Activated naive CD4-positive, alpha-beta T cell treated with anti-CD3 and anti-CD28 coated beads, Interleukin-2, amount 10 ng/mL, durations not matched to agents 7 days and 5 days (primary cell): ENCODE data around the gene ZNF138.
A peak's percentile ranks its signal among the peaks of the same experiment; 100 is the strongest.
"Not testable (repeated sequence)": the region's sequence is repeated elsewhere in the genome, so short reads cannot be mapped to it uniquely, and the experiment has no call there.

Experiments used
- CTCF ChIA-PET: fragments of 350-600 bp; sonication (Branson Sonifier 250); formaldehyde crosslinking; loops from one replicate; lab custom pipeline; 2021; ENCODE audit warnings: antibody characterized with exemption; lab: Charles Lee
- DNase-seq: peaks from one replicate; pipeline ENCODE4 v3.0.0-alpha.2; 2020
- H3K27ac Mint-ChIP-seq: one replicate; pipeline ENCODE4 v1.8.0; 2021; ENCODE audit warnings: mild to moderate bottlenecking, moderate library complexity, mixed read lengths
- H3K27me3 Mint-ChIP-seq: one replicate; pipeline ENCODE4 v1.8.0; 2021; ENCODE audit warnings: mild to moderate bottlenecking, mixed read lengths
- H3K36me3 Mint-ChIP-seq: one replicate; pipeline ENCODE4 v1.8.0; 2021; ENCODE audit warnings: mixed read lengths
- H3K4me1 Mint-ChIP-seq: one replicate; pipeline ENCODE4 v1.8.0; 2021; ENCODE audit warnings: mixed read lengths
- H3K4me3 Mint-ChIP-seq: one replicate; pipeline ENCODE4 v1.8.0; 2021; ENCODE audit warnings: mild to moderate bottlenecking, moderate library complexity, mixed read lengths
- H3K9me3 Mint-ChIP-seq: one replicate; pipeline ENCODE4 v1.8.0; 2021; ENCODE audit warnings: mixed read lengths

The ZNF138 gene

DNA sequence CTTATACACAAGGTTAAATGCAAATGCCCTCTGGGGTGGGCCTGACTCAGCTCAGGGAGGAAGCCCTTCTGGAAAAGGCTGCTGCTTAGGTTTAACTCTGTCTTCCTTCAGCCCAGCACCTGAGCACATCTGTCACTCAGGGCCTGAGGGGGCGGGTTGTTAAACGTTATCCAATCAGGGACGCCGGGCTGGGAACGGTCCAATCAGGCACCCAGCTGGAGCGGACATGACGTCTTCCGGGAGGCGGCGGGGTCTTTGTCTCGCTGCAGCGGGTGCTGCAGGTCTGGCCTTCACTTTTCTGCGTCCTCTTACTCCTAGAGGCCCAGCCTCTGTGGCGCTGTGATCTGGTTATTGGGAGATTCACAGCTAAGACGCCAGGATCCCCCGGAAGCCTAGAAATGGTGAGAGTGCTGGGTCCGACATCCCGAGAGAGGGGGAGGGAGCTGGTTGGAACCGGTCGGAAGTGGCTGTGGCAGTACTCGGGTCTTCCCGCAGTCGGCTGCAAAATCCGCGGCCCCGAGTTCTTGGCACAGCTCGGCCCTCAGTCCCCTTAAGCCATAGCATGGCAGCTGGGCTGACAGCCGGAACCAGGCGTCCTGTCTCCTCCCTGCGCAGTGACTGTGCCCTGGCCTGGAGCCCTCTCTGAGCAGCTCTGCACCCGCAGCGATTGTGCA lies at the start of gene ZNF138:
ZNF138 (plus strand) TSS at position 258 of the 674 bp plus-strand sequence; CDS start at position 399, 141 bp downstream.
- peak within 1 kb of the TSS; percentile 99 for H3K27ac Mint-ChIP-seq
- H3K27me3 Mint-ChIP-seq = no peaks in the 10 kb centered on the region
- H3K36me3 Mint-ChIP-seq = peaks cover 30% of the 10 kb centered on the region
- DNase-seq = peak; percentile 96
- H3K9me3 Mint-ChIP-seq = peaks cover 4% of the 10 kb centered on the region
- H3K4me1 Mint-ChIP-seq = peaks cover 25% of the 10 kb centered on the region
- CTCF ChIA-PET = no interaction called here
- H3K4me3 Mint-ChIP-seq = peak within 1 kb of the TSS; percentile 96

DNA sequence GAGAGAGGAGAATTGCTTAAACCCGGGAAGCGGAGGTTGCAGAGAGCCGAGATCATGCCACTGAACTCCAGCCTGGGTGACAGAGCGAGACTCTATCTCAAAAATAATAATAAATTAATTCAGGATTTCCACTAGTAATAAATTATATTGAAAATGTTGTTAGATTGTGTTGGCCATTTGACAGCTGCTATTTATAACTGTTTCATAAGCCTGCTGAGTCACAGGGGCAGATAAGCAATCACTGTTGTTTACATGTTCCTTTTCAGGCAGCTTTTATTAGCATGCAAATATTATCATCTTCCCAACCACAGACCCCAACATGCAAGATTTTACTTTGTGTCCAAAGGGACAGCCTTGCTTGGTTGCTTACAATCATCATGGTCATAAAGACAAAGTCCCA lies 49.5 kb upstream of the ZNF138 start:
- peaks cover 19% of the 10 kb centered on the region for H3K9me3 Mint-ChIP-seq
- H3K27ac Mint-ChIP-seq = no peak overlapping the region
- no peaks in the 10 kb centered on the region for H3K27me3 Mint-ChIP-seq
- no peak overlapping the region for H3K4me3 Mint-ChIP-seq
- no peak for DNase-seq
- H3K4me1 Mint-ChIP-seq = no peaks in the 10 kb centered on the region
- CTCF ChIA-PET = no interaction called here
- no peaks in the 10 kb centered on the region for H3K36me3 Mint-ChIP-seq

DNA sequence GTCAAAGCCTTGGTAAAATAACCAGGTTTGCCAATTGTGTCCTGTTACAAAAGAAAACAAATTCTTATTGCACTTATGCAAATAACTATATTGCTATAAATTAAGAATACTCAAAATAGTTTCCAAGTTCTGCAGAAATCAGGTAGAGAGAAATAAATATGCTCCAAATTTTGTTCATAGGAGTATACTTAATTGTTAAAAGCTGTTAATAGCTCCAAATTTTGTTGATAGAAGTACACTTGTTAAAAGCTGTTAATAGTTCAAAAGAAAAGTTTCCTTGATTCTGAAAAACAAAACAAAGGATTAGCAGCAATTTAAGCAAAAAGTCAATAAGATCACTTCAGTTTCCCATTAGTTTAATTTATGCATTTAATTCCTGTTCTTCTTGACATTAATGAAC lies 46.4 kb upstream of the ZNF138 start:
- H3K4me3 Mint-ChIP-seq = no peak overlapping the region
- H3K9me3 Mint-ChIP-seq = peaks cover 16% of the 10 kb centered on the region
- DNase-seq = no peak
- H3K36me3 Mint-ChIP-seq = no peaks in the 10 kb centered on the region
- H3K27me3 Mint-ChIP-seq = no peaks in the 10 kb centered on the region
- CTCF ChIA-PET = no interaction called here
- H3K4me1 Mint-ChIP-seq = no peaks in the 10 kb centered on the region
- H3K27ac Mint-ChIP-seq = no peak overlapping the region

DNA sequence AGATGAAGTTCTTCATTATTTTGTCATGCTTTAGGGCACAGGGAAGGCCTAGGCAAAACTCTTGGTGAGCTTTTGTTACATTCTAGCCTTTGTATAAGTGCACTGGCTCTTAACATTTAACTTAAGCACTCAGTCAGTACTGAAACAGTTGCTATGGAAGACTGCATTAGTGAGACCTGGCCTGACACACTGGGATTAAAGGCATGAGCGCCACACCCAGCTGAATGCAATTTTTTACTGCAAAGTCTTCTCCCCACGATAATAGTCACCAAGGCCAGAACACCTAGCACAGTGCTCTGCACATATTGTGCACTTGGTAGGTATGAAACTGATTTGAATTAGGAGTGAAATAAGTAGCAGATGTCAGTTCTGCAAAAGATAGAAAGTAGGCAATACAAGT lies 41.2 kb upstream of the ZNF138 start:
- Mint-ChIP-seq H3K27me3 (no peaks in the 10 kb centered on the region), H3K36me3 (no peaks in the 10 kb centered on the region), H3K4me1 (no peaks in the 10 kb centered on the region), H3K27ac (no peak overlapping the region), H3K4me3 (no peak overlapping the region), H3K9me3 (peaks cover 6% of the 10 kb centered on the region)
- DNase-seq = no peak
- CTCF ChIA-PET = no interaction called here

DNA sequence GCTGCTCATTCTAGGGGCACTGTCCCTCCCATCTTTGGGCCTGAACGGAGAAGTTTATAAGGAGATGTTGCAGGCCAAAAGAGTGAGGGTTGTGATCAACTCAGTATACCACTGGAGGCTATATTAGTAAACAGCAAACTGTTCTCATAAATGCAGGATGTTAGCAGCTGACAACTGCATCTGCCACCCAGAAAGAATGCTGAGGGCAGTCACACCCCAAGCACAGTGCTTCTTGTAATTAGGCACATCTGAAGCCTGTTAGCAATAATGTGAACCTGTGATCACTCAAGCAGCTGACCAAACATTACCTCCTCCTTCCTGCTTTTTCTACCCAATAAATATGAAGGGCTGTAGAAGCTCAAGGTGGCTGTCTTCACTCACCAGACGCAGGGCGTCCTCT lies 38.4 kb upstream of the ZNF138 start:
- H3K4me1 Mint-ChIP-seq = no peaks in the 10 kb centered on the region
- H3K9me3 Mint-ChIP-seq = peaks cover 6% of the 10 kb centered on the region
- no peak overlapping the region for H3K4me3 Mint-ChIP-seq
- no peaks in the 10 kb centered on the region for H3K27me3 Mint-ChIP-seq
- CTCF ChIA-PET = no interaction called here
- H3K27ac Mint-ChIP-seq = no peak overlapping the region
- no peaks in the 10 kb centered on the region for H3K36me3 Mint-ChIP-seq
- DNase-seq = no peak

DNA sequence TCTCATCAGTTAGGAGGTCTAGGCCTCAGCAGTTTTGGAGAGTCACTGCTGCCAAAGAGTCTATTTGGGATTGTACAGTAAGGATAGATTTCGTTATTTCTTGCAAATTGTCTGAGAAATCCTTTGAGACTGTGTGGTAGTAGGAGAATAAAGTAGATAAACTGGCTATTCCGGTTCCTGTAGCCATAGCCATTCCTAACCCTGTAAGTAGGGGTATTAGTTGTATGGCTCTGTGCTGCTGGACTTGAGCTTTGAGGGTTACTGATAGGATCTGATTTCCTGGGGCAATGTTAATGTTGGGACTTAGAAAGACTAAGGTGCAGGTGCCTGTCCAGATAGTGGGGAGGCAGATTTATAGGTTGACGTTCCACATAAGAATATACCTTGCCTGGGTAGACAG lies 36.1 kb upstream of the ZNF138 start:
- Mint-ChIP-seq H3K4me3 (no peak overlapping the region), H3K27ac (no peak overlapping the region), H3K9me3 (peaks cover 5% of the 10 kb centered on the region), H3K36me3 (no peaks in the 10 kb centered on the region), H3K27me3 (no peaks in the 10 kb centered on the region), H3K4me1 (no peaks in the 10 kb centered on the region)
- CTCF ChIA-PET = no interaction called here
- DNase-seq = no peak

DNA sequence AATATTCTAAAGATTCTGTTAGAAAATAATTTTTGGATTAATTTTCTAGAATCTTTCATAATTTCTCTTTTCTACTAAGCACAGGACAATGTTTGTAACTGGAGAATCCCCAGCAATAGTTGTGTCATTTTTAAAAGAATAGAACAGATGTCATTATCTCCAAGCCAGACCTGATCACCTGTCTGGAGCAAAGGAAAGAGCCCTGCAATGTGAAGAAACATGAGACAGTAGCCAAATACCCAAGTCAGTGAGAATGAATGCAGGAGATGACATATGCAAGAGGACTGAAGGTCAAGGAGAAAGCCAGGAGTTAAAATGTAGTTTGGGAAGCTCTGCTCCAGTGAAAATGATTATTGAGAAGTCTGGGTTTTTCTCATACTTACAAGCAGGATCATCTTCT lies 25.4 kb upstream of the ZNF138 start:
- DNase-seq = no peak
- Mint-ChIP-seq H3K4me1 (no peaks in the 10 kb centered on the region), H3K9me3 (no peaks in the 10 kb centered on the region)

DNA sequence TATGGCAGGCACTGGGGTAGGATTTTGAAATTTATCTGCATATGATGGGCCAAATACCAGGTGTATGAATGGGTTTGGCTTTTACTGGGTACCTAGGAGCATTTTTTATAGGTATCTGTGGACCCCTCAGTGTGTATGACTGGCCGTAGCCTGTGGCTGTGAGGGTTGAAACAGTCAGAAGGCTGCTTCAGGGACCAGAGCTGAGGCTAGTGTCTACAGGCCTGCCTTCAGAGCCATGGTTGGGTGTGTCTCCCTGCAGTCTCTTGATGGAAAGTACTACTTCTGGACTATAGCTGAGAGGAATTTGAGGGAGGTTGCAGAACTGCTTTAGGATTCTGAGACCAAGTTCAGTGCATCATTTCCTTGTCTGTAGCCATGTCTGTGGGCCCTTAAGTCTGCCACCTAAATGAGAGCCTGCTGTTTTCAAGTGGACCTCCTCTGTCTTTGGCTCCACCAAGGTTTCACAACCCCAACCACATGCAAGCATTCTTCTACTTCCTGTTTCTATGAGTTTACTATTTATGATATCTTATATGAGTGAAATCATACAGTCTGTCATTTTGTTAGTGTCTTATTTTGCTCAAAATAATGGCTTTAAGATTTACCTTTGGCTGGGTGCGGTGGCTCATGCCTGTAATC lies 19.9 kb upstream of the ZNF138 start:
- Mint-ChIP-seq H3K9me3 (peaks cover 2% of the 10 kb centered on the region), H3K27me3 (no peaks in the 10 kb centered on the region), H3K27ac (no peak overlapping the region), H3K4me1 (no peaks in the 10 kb centered on the region), H3K36me3 (no peaks in the 10 kb centered on the region), H3K4me3 (no peak overlapping the region)
- DNase-seq = no peak
- CTCF ChIA-PET = no interaction called here

More for the DNA sequence above, 25.4 kb upstream of the ZNF138 start:
- no peaks in the 10 kb centered on the region for H3K36me3 Mint-ChIP-seq
- no peak overlapping the region for H3K27ac Mint-ChIP-seq
- no peak overlapping the region for H3K4me3 Mint-ChIP-seq
- CTCF ChIA-PET = no interaction called here
- H3K27me3 Mint-ChIP-seq = no peaks in the 10 kb centered on the region

DNA sequence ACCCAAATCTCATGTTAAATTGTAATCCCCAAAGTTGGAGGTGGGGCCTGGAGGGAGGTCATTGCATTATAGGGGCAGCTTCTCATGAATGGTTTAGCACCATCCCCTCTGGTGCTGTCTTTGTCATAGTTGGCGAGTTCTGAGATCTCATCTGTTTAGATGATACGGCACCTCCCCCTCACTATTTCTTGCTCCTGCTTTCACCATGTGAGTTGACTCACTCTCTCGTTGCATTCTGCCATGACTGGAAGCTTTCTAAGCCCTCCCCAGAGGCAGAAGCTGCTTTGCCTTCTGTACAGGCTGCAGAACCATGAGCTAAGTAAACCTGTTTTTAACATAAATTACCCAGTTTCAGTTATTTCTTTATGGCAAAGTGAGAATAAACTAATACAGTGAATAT lies 18.9 kb upstream of the ZNF138 start:
- no peak for DNase-seq
- Mint-ChIP-seq H3K9me3 (peaks cover 2% of the 10 kb centered on the region), H3K4me1 (no peaks in the 10 kb centered on the region), H3K4me3 (no peak overlapping the region), H3K36me3 (no peaks in the 10 kb centered on the region), H3K27ac (no peak overlapping the region), H3K27me3 (no peaks in the 10 kb centered on the region)
- CTCF ChIA-PET = no interaction called here

DNA sequence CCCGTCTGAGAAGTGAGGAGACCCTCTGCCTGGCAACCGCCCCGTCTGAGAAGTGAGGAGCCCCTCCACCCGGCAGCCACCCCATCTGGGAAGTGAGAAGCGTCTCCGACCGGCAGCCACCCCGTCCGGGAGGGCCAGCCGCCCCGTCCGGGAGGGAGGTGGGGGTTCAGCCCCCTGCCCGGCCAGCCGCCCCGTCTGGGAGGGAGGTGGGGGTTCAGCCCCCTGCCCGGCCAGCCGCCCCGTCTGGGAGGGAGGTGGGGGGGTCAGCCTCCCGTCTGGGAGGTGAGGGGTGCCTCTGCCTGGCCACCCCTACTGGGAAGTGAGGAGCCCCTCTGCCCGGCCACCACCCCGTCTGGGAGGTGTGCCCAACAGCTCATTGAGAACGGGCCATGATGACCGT lies 9.4 kb upstream of the ZNF138 start:
- H3K27me3 Mint-ChIP-seq, H3K4me3 Mint-ChIP-seq, CTCF ChIA-PET, H3K36me3 Mint-ChIP-seq, DNase-seq, H3K4me1 Mint-ChIP-seq, H3K9me3 Mint-ChIP-seq, H3K27ac Mint-ChIP-seq: not testable (repeated sequence)

DNA sequence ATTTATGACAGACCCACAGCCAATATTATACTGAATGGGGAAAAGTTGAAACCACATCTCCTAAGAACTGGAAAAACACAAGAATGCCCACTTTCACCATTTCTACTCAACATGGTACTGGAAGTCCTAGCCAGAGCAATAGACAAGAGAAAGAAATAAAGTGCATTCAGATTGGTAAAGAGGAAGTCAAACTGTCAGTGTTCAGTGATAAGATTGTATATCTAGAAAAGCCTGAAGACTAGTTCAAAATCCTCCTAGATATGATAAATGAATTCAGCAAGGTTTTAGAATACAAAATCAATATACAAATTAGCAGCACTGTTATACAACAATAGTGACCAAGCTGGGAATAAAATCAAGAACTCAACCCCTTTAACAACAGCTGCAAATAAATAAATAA lies 6.9 kb upstream of the ZNF138 start:
- Mint-ChIP-seq H3K27me3 (no peaks in the 10 kb centered on the region), H3K27ac (no peak overlapping the region), H3K4me3 (no peak overlapping the region), H3K9me3 (peaks cover 4% of the 10 kb centered on the region), H3K36me3 (no peaks in the 10 kb centered on the region), H3K4me1 (no peaks in the 10 kb centered on the region)
- CTCF ChIA-PET = no interaction called here
- DNase-seq = no peak

DNA sequence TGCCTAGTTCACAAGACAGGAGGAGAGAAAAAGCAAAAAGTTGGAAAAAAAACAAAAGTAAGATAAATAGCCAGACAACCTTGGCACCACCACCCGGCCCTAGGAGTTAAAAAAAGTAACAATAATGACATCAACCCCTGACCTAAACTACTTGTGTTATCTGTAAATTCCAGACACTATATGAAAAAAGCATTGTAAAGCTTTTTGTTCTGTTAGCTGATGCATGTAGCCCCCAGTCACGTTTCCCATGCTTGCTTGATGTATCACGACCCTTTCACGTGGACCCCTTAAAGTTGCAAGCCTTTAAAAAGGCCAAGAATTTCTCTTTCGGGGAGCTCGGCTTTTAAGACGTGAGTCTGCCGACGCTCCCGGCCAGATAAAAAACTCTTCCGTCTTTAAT lies 5.0 kb upstream of the ZNF138 start:
- H3K27ac Mint-ChIP-seq, H3K4me1 Mint-ChIP-seq: not testable (repeated sequence)

DNA sequence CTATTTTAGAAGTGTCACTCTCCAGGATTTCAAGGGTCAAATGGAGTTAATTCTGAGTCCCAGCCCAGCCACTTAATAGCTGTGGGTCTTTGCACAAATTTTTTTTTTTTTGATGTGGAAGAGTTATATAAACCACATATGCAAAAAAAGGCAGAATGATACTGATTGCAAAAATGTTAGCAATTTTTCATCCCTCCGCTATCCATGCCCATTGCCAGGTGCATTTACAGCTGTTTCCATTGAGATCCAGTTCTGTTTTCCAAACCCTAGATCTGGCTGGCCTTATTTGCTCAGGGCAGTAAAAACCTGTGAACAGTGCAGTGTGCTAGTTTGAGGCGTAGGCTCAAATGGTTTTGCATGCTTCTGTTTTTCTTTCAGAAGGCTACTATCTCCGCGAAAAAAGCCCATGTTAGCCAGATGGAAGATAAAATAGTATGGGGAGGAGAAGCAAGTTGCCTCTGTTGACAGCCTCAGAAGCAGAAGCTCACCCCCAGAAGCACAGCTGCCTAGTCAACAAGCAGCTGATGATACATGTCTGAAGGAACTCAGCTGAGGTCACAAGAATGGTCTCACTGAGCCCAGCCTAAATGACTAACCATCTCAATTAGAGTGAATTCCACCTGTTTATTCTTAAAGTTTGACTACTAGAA lies 997 bp upstream of the ZNF138 start:
- Mint-ChIP-seq H3K36me3 (peaks cover 21% of the 10 kb centered on the region), H3K9me3 (peaks cover 4% of the 10 kb centered on the region), H3K27ac (peak overlapping the region; percentile 45), H3K27me3 (no peaks in the 10 kb centered on the region), H3K4me1 (peaks cover 25% of the 10 kb centered on the region), H3K4me3 (peak overlapping the region; percentile 26)
- CTCF ChIA-PET = no interaction called here
- no peak for DNase-seq

More for the DNA sequence above, 5.0 kb upstream of the ZNF138 start:
- H3K36me3 Mint-ChIP-seq, CTCF ChIA-PET, H3K4me3 Mint-ChIP-seq, H3K9me3 Mint-ChIP-seq, H3K27me3 Mint-ChIP-seq, DNase-seq: not testable (repeated sequence)

DNA sequence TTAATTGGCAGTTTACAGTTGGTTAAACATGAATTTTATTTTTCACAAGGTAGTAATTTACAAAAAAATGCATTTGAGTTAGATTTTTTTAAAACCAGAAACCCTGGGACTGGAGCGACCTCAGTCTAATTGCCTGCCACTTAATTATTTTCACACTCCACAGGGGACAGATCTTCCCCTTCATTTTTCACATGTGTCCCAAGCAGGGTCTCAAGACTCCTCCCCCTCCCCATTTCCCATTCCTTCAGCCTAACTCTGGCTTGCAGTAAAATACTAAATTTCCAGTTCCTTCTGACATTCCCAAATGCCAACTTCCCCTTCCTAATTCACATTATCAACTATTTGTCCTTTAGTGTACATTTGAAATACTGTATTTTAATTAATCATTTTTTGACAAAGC lies 948 bp downstream of the ZNF138 start:
- CTCF ChIA-PET = no interaction called here
- peak overlapping the region; percentile 96 for H3K4me3 Mint-ChIP-seq
- peak overlapping the region; percentile 99 for H3K27ac Mint-ChIP-seq
- peaks cover 38% of the 10 kb centered on the region for H3K36me3 Mint-ChIP-seq
- peaks cover 25% of the 10 kb centered on the region for H3K4me1 Mint-ChIP-seq
- DNase-seq = no peak
- peaks cover 4% of the 10 kb centered on the region for H3K9me3 Mint-ChIP-seq
- no peaks in the 10 kb centered on the region for H3K27me3 Mint-ChIP-seq

DNA sequence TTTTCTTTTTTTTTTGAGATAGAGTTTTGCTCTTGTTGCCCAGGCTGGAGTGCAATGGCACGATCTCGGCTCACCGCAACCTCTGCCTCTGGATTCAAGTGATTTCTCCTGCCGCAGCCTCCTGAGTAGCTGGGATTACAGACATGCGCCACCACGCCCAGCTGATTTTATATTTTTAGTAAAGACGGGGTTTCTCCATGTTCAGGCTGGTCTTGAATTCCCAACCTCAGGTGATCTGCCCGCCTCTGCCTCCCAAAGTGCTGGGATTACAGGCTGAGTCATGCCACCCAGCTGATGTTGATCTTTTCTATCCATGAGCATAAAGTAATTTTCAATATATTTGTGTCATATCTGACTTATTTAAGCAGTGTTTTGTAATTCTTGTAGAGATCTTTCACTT lies 4.9 kb downstream of the ZNF138 start:
- DNase-seq, H3K27ac Mint-ChIP-seq, CTCF ChIA-PET, H3K9me3 Mint-ChIP-seq, H3K4me3 Mint-ChIP-seq, H3K27me3 Mint-ChIP-seq: not testable (repeated sequence)
- peaks cover 69% of the 10 kb centered on the region for H3K36me3 Mint-ChIP-seq
- H3K4me1 Mint-ChIP-seq = peaks cover 21% of the 10 kb centered on the region
